OCI-M1 (cell line): ENCODE results near the gene HMCES.

ENCODE experiments used
- DNase-seq: peaks from one replicate; lab custom pipeline; 2025; lab: John Stamatoyannopoulos, UW

HMCES gene

GRCh38 chr3:129278439-129278965, at the start of gene HMCES:
Gene HMCES, plus strand, starts transcription at chr3:129278870. Its CDS starts 863 bp downstream, at chr3:129279733.
- peak; percentile 94 for DNase-seq

- DNase-seq: peak; percentile 43
Observed at GRCh38 chr3:129228891-129229585, 49.6 kb upstream of the HMCES start.

- peak; percentile 94 for DNase-seq
Observed at GRCh38 chr3:129230311-129231019, 48.2 kb upstream of the HMCES start.

- DNase-seq: peak; percentile 39
Observed at GRCh38 chr3:129231331-129232119, 47.1 kb upstream of the HMCES start.

GRCh38 chr3:129233538-129233937, 45.1 kb upstream of the HMCES start:
- peak; percentile 76 for DNase-seq

GRCh38 chr3:129234441-129234840, 44.2 kb upstream of the HMCES start:
- DNase-seq: no peak

- no peak for DNase-seq
Observed at GRCh38 chr3:129235344-129235917, 43.2 kb upstream of the HMCES start.

- DNase-seq: peak; percentile 96
Observed at GRCh38 chr3:129238945-129239705, 39.5 kb upstream of the HMCES start.

GRCh38 chr3:129239991-129240390, 38.7 kb upstream of the HMCES start:
- DNase-seq: no peak

GRCh38 chr3:129240436-129240835, 38.2 kb upstream of the HMCES start:
- no peak for DNase-seq

- no peak for DNase-seq
Observed at GRCh38 chr3:129245141-129245540, 33.5 kb upstream of the HMCES start.

- peak; percentile 97 for DNase-seq
Observed at GRCh38 chr3:129245641-129246306, 32.9 kb upstream of the HMCES start.

GRCh38 chr3:129246636-129247035, 32.0 kb upstream of the HMCES start:
- no peak for DNase-seq

- peak; percentile 51 for DNase-seq
Observed at GRCh38 chr3:129248286-129248979, 30.2 kb upstream of the HMCES start.

- peak; percentile 96 for DNase-seq
Observed at GRCh38 chr3:129249284-129250065, 29.2 kb upstream of the HMCES start, which contains the start of gene COPG1. Gene COPG1, plus strand, starts transcription at chr3:129249606. Its CDS starts 104 bp downstream, at chr3:129249710.

- DNase-seq: no peak
Observed at GRCh38 chr3:129252748-129253147, 25.9 kb upstream of the HMCES start.

GRCh38 chr3:129254536-129255230, 24.0 kb upstream of the HMCES start:
- DNase-seq: no peak

GRCh38 chr3:129256270-129256669, 22.4 kb upstream of the HMCES start:
- no peak for DNase-seq

GRCh38 chr3:129257609-129258008, 21.1 kb upstream of the HMCES start:
- DNase-seq: no peak
